ENCODE measurements around the gene TMED10.

TMED10 gene

DNA sequence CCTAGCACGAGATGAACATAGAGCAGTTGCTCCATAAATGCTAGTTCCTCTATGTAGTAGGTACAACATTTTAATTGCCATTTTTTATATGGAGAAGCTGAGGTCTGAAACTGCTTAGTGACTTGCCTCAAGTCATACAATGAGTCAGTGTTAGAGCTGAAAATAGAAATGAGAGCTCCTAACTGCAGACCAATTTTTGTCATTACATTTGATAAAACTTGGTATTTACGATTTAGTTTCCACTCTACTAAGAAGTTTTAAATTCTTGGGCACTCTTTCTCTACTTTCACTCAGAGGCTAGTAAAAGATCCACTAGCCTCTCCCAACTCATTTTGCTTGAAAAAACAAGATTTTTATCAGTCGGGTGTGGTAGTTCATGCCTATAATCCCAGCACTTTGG lies 8.1 kb upstream of the TMED10 start:
- TF ChIP-seq ZNF214 (tag by site-specific recombination; IDR thresholded peaks at IDR 0.05; ENCODE audit: borderline replicate concordance) = no peak
- TF ChIP-seq WT1 (tag by site-specific recombination; IDR thresholded peaks at IDR 0.05) = no peak
- POLR2A ChIA-PET = no interaction called here
- Histone ChIP-seq H3K4me1 (ENCODE audit: control insufficient read depth, insufficient read depth, low read length) (no peaks in the 10 kb centered on the region), H3K27ac (ENCODE audit: extremely low read depth, low read depth, low read length) (no peak overlapping the region), H3K9me3 (ENCODE audit: control insufficient read depth, insufficient read depth, low read depth, low read length) (no peaks in the 10 kb centered on the region), H3K36me3 (ENCODE audit: control insufficient read depth in 2 of 2, insufficient read depth in 1 of 2, low read length in 2 of 2) (no peaks in the 10 kb centered on the region), H3K4me3 (ENCODE audit: low read depth, low read length) (no peak overlapping the region)
- CTCF ChIA-PET = interaction anchor here (0.5 kb wide), 1 partner anchor 101 kb away, joined by 3 read pairs; no protein-coding TSS in a partner anchor

DNA sequence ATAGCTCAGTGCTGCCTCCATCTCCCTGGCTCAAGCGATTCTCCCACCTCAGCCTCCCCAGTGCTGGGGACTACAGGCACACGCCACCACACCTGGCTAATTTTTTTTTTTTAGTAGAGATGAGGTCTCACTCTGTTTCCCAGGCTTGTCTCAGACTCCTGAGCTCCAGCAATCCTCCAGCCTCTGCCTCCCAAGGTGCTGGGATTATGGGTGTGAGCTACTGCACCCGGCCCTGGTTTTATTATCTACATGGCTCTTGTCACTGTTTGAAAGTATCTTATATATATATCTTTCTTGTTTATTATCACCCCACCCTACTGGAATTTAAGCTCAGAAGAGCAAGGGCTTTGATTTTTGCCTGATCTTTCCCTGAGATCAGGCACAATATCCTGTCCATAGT lies 7.6 kb upstream of the TMED10 start:
- no peaks in the 10 kb centered on the region for H3K4me1 ChIP-seq (ENCODE audit: control insufficient read depth, insufficient read depth, low read length)
- no peak overlapping the region for H3K27ac ChIP-seq (ENCODE audit: extremely low read depth, low read depth, low read length)
- POLR2A ChIA-PET = no interaction called here
- CTCF ChIA-PET = interaction anchor here (0.6 to 0.7 kb wide), 2 partner anchors 46 to 376 kb away, joined by 3 read pairs; no protein-coding TSS in a partner anchor
- no peak overlapping the region for H3K4me3 ChIP-seq (ENCODE audit: low read depth, low read length)
- H3K9me3 ChIP-seq (ENCODE audit: control insufficient read depth, insufficient read depth, low read depth, low read length) = no peaks in the 10 kb centered on the region
- TF ChIP-seq ZNF175 (tag by site-specific recombination; IDR thresholded peaks at IDR 0.05) (no peak), ZNF121 (tag by site-specific recombination; IDR thresholded peaks at IDR 0.05) (no peak), SCRT1 (tag by site-specific recombination; IDR thresholded peaks at IDR 0.05; ENCODE audit: borderline replicate concordance) (no peak), ZNF707 (tag by site-specific recombination; IDR thresholded peaks at IDR 0.05) (no peak)
- H3K36me3 ChIP-seq (ENCODE audit: control insufficient read depth in 2 of 2, insufficient read depth in 1 of 2, low read length in 2 of 2) = no peaks in the 10 kb centered on the region

GRCh38 chr14:75183225-75183624 lies 6.8 kb upstream of the TMED10 start:
- Histone ChIP-seq H3K4me1 (ENCODE audit: control insufficient read depth, insufficient read depth, low read length) (no peaks in the 10 kb centered on the region), H3K27ac (ENCODE audit: extremely low read depth, low read depth, low read length) (no peak overlapping the region), H3K36me3 (ENCODE audit: control insufficient read depth in 2 of 2, insufficient read depth in 1 of 2, low read length in 2 of 2) (no peaks in the 10 kb centered on the region), H3K9me3 (ENCODE audit: control insufficient read depth, insufficient read depth, low read depth, low read length) (no peaks in the 10 kb centered on the region), H3K4me3 (ENCODE audit: low read depth, low read length) (no peak overlapping the region)
- ChIA-PET POLR2A (no interaction called here), CTCF (interaction anchor here (0.6 to 0.8 kb wide), 3 partner anchors 15 to 376 kb away, joined by 3 read pairs; no protein-coding TSS in a partner anchor)
- TF ChIP-seq ZNF549 (tag by site-specific recombination; IDR thresholded peaks at IDR 0.05) (no peak), SCRT1 (tag by site-specific recombination; IDR thresholded peaks at IDR 0.05; ENCODE audit: borderline replicate concordance) (no peak), ZNF843 (tag by site-specific recombination; IDR thresholded peaks at IDR 0.05) (no peak), ZFHX2 (tag by site-specific recombination; conservative IDR thresholded peaks at IDR 0.05) (no peak), ZNF214 (tag by site-specific recombination; IDR thresholded peaks at IDR 0.05; ENCODE audit: borderline replicate concordance) (no peak), ZNF350 (tag by site-specific recombination; IDR thresholded peaks at IDR 0.05) (no peak), ZFP41 (tag by site-specific recombination; IDR thresholded peaks at IDR 0.05; ENCODE audit: borderline replicate concordance) (no peak), ZNF416 (tag by site-specific recombination; IDR thresholded peaks at IDR 0.05) (no peak), ZNF654 (tag by site-specific recombination; IDR thresholded peaks at IDR 0.05; ENCODE audit: low read depth) (no peak), ZNF394 (tag by site-specific recombination; IDR thresholded peaks at IDR 0.05; ENCODE audit: borderline replicate concordance) (no peak), SP3 (tag by site-specific recombination; IDR thresholded peaks at IDR 0.05) (no peak), SP2 (tag by site-specific recombination; IDR thresholded peaks at IDR 0.05) (no peak), ZNF121 (tag by site-specific recombination; IDR thresholded peaks at IDR 0.05) (no peak), MZF1 (tag by site-specific recombination; IDR thresholded peaks at IDR 0.05; ENCODE audit: borderline replicate concordance) (no peak), KLF9 (tag by site-specific recombination; IDR thresholded peaks at IDR 0.05; ENCODE audit: low read depth) (no peak)
- TF ChIP-seq, protein P1, sequence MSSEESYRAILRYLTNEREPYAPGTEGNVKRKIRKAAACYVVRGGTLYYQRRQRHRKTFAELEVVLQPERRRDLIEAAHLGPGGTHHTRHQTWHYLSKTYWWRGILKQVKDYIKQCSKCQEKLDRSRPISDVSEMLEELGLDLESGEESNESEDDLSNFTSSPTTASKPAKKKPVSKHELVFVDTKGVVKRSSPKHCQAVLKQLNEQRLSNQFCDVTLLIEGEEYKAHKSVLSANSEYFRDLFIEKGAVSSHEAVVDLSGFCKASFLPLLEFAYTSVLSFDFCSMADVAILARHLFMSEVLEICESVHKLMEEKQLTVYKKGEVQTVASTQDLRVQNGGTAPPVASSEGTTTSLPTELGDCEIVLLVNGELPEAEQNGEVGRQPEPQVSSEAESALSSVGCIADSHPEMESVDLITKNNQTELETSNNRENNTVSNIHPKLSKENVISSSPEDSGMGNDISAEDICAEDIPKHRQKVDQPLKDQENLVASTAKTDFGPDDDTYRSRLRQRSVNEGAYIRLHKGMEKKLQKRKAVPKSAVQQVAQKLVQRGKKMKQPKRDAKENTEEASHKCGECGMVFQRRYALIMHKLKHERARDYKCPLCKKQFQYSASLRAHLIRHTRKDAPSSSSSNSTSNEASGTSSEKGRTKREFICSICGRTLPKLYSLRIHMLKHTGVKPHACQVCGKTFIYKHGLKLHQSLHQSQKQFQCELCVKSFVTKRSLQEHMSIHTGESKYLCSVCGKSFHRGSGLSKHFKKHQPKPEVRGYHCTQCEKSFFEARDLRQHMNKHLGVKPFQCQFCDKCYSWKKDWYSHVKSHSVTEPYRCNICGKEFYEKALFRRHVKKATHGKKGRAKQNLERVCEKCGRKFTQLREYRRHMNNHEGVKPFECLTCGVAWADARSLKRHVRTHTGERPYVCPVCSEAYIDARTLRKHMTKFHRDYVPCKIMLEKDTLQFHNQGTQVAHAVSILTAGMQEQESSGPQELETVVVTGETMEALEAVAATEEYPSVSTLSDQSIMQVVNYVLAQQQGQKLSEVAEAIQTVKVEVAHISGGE (tag by site-specific recombination; conservative IDR thresholded peaks at IDR 0.05; ENCODE audit: low read depth) = no peak
